Endodermal cell (in vitro differentiated cells): Measurements from ENCODE around the gene CPD. TPM values are rescaled to one million over a fixed set of nuclear protein-coding genes. Genes with fewer than 3 reads are reported as not detected.

Source experiments
- DNase-seq: peaks from one replicate; pipeline ENCODE4 v3.0.0-alpha.2; 2017
- H3K27ac ChIP-seq: 2 replicates; pipeline ENCODE4 v1.5.1; 2013; ENCODE audit warnings: mild to moderate bottlenecking, low read depth, low read length, moderate library complexity
- H3K27me3 ChIP-seq: 2 replicates; pipeline ENCODE4 v1.6.1; 2013; ENCODE audit warnings: mild to moderate bottlenecking, low read length, moderate library complexity; ENCODE audit not compliant: insufficient read depth, control insufficient read depth, poor library complexity, severe bottlenecking
- H3K36me3 ChIP-seq: 2 replicates; pipeline ENCODE4 v1.7.0; 2013; ENCODE audit warnings: mild to moderate bottlenecking, low read length, moderate library complexity; ENCODE audit not compliant: control insufficient read depth, insufficient read depth
- H3K4me1 ChIP-seq: one replicate; pipeline ENCODE4 v1.7.0; 2013; ENCODE audit warnings: low read length; ENCODE audit not compliant: control insufficient read depth, insufficient read depth
- H3K4me3 ChIP-seq: 2 replicates; pipeline ENCODE4 v1.5.1; 2013; ENCODE audit warnings: mild to moderate bottlenecking, low read length, moderate library complexity
- H3K9ac ChIP-seq: 2 replicates; pipeline ENCODE4 v1.6.1; 2013; ENCODE audit warnings: mild to moderate bottlenecking, low read length, moderate library complexity; ENCODE audit not compliant: poor library complexity, severe bottlenecking; ENCODE audit errors: extremely low read depth
- H3K9me3 ChIP-seq: 2 replicates; pipeline ENCODE4 v1.6.1; 2013; ENCODE audit warnings: mild to moderate bottlenecking, low read length, moderate library complexity; ENCODE audit not compliant: control insufficient read depth
- H3K27ac Mint-ChIP-seq: 2 replicates; pipeline ENCODE4 v1.8.0; 2020; ENCODE audit warnings: mixed read lengths
- H3K27me3 Mint-ChIP-seq: 2 replicates; pipeline ENCODE4 v1.8.0; 2021; ENCODE audit warnings: mild to moderate bottlenecking, mixed read lengths; ENCODE audit not compliant: insufficient read depth
- H3K36me3 Mint-ChIP-seq: 2 replicates; pipeline ENCODE4 v1.8.0; 2020; ENCODE audit warnings: low read depth, mixed read lengths
- H3K4me1 Mint-ChIP-seq: 2 replicates; pipeline ENCODE4 v1.8.0; 2020; ENCODE audit warnings: mixed read lengths
- H3K4me3 Mint-ChIP-seq: 2 replicates; pipeline ENCODE4 v1.8.0; 2020; ENCODE audit warnings: mild to moderate bottlenecking, moderate library complexity, mixed read lengths
- H3K9me3 Mint-ChIP-seq: 2 replicates; pipeline ENCODE4 v1.8.0; 2020; ENCODE audit warnings: mild to moderate bottlenecking, mixed read lengths
- WGBS, 2 experiments: methylation state at CpG; one replicate each; pipeline versions ENCODE4 v1.1.5 to v1.1.7; 2013; ENCODE audit warnings: missing lambda C conversion rate in 2 of 2, mixed read lengths in 1 of 2; ENCODE audit not compliant: insufficient coverage in 1 of 2, insufficient read length in 1 of 2; 5-methylcytosine and 5-hydroxymethylcytosine counted together
- total RNA-seq, 2 donors: library from RNA; stranded (reverse); fragmentation: NEBNext Ultra II Directional in 1 of 2; extraction: Animal tissue kit (Norgen Biotek cat#: 25700) in 1 of 2; gene quantifications; 2 replicates in 1 of 2; 3 replicates in 1 of 2; pipeline ENCODE4 v1.2.1, GENCODE V29; 2021
- TF ChIP-seq, protein P1 (sequence below): fragments of 200-600 bp; sonication (generic); conservative IDR thresholded peaks from 2 replicates; pipeline ENCODE4 v1.5.0; 2021; ENCODE audit warnings: antibody characterized with exemption, mild to moderate bottlenecking

CPD gene
- total RNA-seq, 2 donors from 2014 or later = 81.7 to 82.1 TPM

DNA sequence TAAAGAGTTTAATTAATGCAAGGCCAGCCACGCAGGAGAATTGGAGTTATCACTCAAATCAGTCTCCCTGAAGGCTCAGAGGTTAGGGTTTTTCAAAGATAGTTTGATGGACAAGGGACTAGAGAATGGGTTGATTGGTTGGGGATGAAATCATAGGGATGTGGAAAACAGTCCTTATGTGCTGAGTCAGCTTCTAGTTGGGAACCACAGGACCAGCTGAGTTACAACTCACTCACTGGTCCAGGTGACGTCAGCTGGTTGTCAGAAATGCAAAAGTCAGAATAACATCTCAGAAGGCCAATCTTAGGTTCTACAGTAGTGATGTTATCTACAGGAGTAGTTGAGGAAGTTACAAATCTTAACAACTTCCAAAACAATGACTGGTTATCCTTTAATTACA, 47.6 kb downstream of the CPD start:
- Mint-ChIP-seq H3K4me1 (peaks cover 28% of the 10 kb centered on the region), H3K9me3 (no peaks in the 10 kb centered on the region), H3K36me3 (peaks cover 60% of the 10 kb centered on the region), H3K4me3 (no peak overlapping the region), H3K27ac (no peak overlapping the region), H3K27me3 (no peaks in the 10 kb centered on the region)
- Histone ChIP-seq H3K9me3 (no peaks in the 10 kb centered on the region), H3K4me1 (no peaks in the 10 kb centered on the region), H3K36me3 (peaks cover 53% of the 10 kb centered on the region), H3K27ac (no peak overlapping the region), H3K4me3 (no peak overlapping the region), H3K27me3 (no peaks in the 10 kb centered on the region), H3K9ac (no peak overlapping the region)
- WGBS, 2 experiments = 95 to 100% methylated on average over 1 to 2 of the region's 2 CpGs
- TF ChIP-seq, protein P1, sequence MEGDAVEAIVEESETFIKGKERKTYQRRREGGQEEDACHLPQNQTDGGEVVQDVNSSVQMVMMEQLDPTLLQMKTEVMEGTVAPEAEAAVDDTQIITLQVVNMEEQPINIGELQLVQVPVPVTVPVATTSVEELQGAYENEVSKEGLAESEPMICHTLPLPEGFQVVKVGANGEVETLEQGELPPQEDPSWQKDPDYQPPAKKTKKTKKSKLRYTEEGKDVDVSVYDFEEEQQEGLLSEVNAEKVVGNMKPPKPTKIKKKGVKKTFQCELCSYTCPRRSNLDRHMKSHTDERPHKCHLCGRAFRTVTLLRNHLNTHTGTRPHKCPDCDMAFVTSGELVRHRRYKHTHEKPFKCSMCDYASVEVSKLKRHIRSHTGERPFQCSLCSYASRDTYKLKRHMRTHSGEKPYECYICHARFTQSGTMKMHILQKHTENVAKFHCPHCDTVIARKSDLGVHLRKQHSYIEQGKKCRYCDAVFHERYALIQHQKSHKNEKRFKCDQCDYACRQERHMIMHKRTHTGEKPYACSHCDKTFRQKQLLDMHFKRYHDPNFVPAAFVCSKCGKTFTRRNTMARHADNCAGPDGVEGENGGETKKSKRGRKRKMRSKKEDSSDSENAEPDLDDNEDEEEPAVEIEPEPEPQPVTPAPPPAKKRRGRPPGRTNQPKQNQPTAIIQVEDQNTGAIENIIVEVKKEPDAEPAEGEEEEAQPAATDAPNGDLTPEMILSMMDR = no peak
- no peak for DNase-seq

DNA sequence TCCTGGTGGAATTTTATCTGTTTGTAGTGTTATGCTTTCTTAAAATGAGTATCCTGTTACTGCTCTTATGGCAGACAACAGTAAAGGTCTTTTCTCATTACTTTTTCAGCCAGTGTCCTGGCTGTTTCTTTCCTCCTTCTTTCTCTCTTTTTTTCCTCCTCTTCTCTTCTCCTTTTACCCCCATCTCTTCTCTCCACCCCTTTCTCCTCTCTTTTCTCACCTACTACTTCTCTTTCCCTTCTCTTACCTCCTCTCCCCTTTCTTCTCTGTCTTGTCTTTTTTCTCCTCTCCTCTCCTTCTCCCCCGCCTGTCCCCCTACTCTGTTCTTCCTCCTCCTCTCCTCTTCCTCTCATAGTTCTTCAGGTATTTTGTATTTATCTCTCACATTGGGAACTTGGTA, 48.9 kb downstream of the CPD start:
- Mint-ChIP-seq H3K27ac (no peak overlapping the region), H3K9me3 (no peaks in the 10 kb centered on the region), H3K27me3 (no peaks in the 10 kb centered on the region), H3K36me3 (peaks cover 62% of the 10 kb centered on the region), H3K4me1 (peaks cover 19% of the 10 kb centered on the region), H3K4me3 (no peak overlapping the region)
- DNase-seq = no peak
- no peaks in the 10 kb centered on the region for H3K4me1 ChIP-seq
- H3K4me3 ChIP-seq = no peak overlapping the region
- TF ChIP-seq, protein P1 = no peak
- 93 to 100% methylated on average over 1 of the region's 1 CpG for WGBS, 2 experiments
- no peak overlapping the region for H3K9ac ChIP-seq
- H3K9me3 ChIP-seq = no peaks in the 10 kb centered on the region
- no peak overlapping the region for H3K27ac ChIP-seq
- peaks cover 63% of the 10 kb centered on the region for H3K36me3 ChIP-seq
- H3K27me3 ChIP-seq = no peaks in the 10 kb centered on the region

DNA sequence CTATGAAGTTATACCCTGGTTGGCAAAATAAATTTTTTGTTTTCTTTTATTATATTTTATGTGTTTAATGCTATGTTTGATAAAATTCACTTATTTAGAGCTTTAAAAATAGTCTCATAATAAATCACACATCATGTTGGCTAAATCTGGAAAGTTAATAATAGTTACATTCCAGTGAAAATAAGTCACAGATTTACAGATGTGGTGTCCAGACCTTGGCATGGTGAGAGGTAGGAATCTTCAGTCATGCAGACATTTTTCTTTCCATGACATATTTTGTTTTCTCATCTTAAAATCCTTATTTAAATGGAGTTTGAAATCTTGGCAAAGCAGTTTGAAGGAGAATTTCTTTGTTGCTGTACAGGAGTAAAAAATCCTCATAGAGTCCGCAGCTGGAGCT, 50.4 kb downstream of the CPD start:
- Mint-ChIP-seq H3K9me3 (no peaks in the 10 kb centered on the region), H3K36me3 (peaks cover 65% of the 10 kb centered on the region), H3K4me3 (no peak overlapping the region), H3K4me1 (peaks cover 13% of the 10 kb centered on the region), H3K27ac (no peak overlapping the region), H3K27me3 (no peaks in the 10 kb centered on the region)
- Histone ChIP-seq H3K9ac (no peak overlapping the region), H3K9me3 (no peaks in the 10 kb centered on the region), H3K36me3 (peaks cover 58% of the 10 kb centered on the region), H3K27me3 (no peaks in the 10 kb centered on the region), H3K4me1 (no peaks in the 10 kb centered on the region), H3K4me3 (no peak overlapping the region), H3K27ac (no peak overlapping the region)
- DNase-seq = no peak
- WGBS, 2 experiments = 88 to 100% methylated on average over 1 of the region's 1 CpG
- TF ChIP-seq, protein P1 = no peak
